Adrenal gland (tissue), 12 donors: ENCODE results near the gene CTLA4. TPM values are rescaled to one million over a fixed set of nuclear protein-coding genes. Genes with fewer than 3 reads are reported as not detected.

Experiments
- DNase-seq, 7 donors: peaks; one replicate each; pipeline ENCODE4 v3.0.0-alpha.2; 2019 to 2020
- H3K27ac ChIP-seq, 5 donors: fragments of 200-600 bp; sonication (generic) in 4 of 5; 1 replicate in 3 of 5; 2 replicates in 2 of 5; pipeline versions ENCODE4 v1.5.1 to v1.8.0; 2016 to 2020; ENCODE audit warnings: mild to moderate bottlenecking in 1 of 5
- H3K27me3 ChIP-seq: fragments of 200-600 bp; 2 replicates; pipeline ENCODE4 v1.8.0; 2021
- H3K36me3 ChIP-seq, 2 donors: fragments of 200-600 bp; replicated peaks in 1 of 2; 1 replicate in 1 of 2; 2 replicates in 1 of 2; pipeline versions ENCODE4 v1.5.1 to v1.8.0; 2018 to 2022
- H3K4me1 ChIP-seq, 2 donors: fragments of 200-600 bp; replicated peaks in 1 of 2; 1 replicate in 1 of 2; 2 replicates in 1 of 2; pipeline versions ENCODE4 v1.5.1 to v1.8.0; 2018 to 2021
- H3K4me3 ChIP-seq, 4 donors: fragments of 200-600 bp; sonication (generic) in 3 of 4; one replicate each; pipeline ENCODE4 v1.5.1; 2016 to 2018
- H3K9me3 ChIP-seq, 3 donors: fragments of 200-600 bp; sonication (generic) in 1 of 3; replicated peaks in 1 of 3; 1 replicate in 2 of 3; 2 replicates in 1 of 3; pipeline versions ENCODE4 v1.5.1 to v1.8.0; 2016 to 2021
- CTCF ChIP-seq, 6 experiments: fragments of 450-650 bp in 4 of 6; fragments of 200-600 bp in 2 of 6; sonication (generic) in 1 of 6; IDR thresholded peaks; 1 replicate in 5 of 6; 2 replicates in 1 of 6; pipeline versions ENCODE4 v1.5.1 to v1.8.0; 2016 to 2021; ENCODE audit warnings: antibody characterized with exemption in 6 of 6, mild to moderate bottlenecking in 2 of 6, moderate library complexity in 1 of 6
- POLR2A ChIP-seq, 2 donors: fragments of 450-650 bp; IDR thresholded peaks; one replicate each; pipeline ENCODE4 v1.6.1; 2017; ENCODE audit warnings: antibody characterized with exemption in 2 of 2, mild to moderate bottlenecking in 2 of 2, moderate library complexity in 1 of 2
- WGBS, 4 donors: extraction: QIAGEN DNeasy Blood & Tissue Kit in 2 of 4; methylation state at CpG; one replicate each; pipeline versions ENCODE4 v1.1.5 to v1.1.7; 2013 to 2017; 5-methylcytosine and 5-hydroxymethylcytosine counted together
- intact Hi-C, 2 donors: fragments of 100-400 bp; cut with DNase I; formaldehyde crosslinking; loops; one replicate each; pipeline versions ENCODE4 v1.14.1 to v1.15.0; 2022 to 2023
- polyA plus RNA-seq, 3 donors: library from polyadenylated mRNA; stranded (reverse); fragments of 200-250 nt in 2 of 3; fragments of 350-450 nt in 1 of 3; fragmentation: Illumina TruSeq in 1 of 3; extraction: RNeasy Lipid Tissue Mini Kit (QIAGEN cat#74804) in 1 of 3; gene quantifications; one replicate each; pipeline ENCODE4 v1.2.3, GENCODE V29; 2013 to 2014
- total RNA-seq, 9 donors: library from RNA; depleted of rRNA in 4 of 9; stranded (reverse); fragments of >200 nt in 4 of 9; fragments of 120-200 nt in 1 of 9; fragmentation: NEBNext Ultra II Directional in 1 of 9; extraction: Animal tissue kit (Norgen Biotek cat#: 25700) in 1 of 9; gene quantifications; one replicate each; pipeline versions ENCODE4 v1.1.0 to v1.2.4, GENCODE V29; 2013 to 2023
- donor health status: healthy with polysubstance abuse.
- donor health status: Bipolar disorder and iron deficiency.
- donor health status: DM: yes; HTN: yes; CAD: no.
- donor health status: DM: no; HTN: no; CAD: no.
- donor health status: DM: no; HTN: no; CAD: no.
- donor health status: DM: yes; HTN: yes; CAD: no.

CTLA4 gene
- total and polyA plus RNA-seq, 12 donors, result 0.03 to 0.50 (median 0.10) TPM; not detected in 8

DNA sequence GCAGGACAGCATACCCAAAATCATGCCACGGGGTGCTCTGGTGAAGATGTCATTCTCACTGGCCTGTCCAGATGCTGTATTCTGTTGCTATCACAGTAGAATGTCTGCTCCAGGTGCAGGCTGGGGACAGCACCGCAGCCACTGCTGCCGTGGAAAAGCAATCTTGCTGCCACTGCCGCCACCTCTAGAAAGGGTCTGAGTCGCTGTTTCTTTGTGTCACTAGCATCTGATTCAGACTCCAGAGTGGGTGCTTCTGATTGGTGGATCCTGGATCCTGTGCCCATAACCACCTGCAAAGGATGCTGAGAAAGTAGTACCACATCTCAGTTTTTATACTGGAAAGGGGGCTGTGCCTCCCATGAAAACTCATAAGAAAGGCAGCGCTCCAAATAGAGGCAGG lies 45.3 kb upstream of the CTLA4 start:
- intact Hi-C loops, result no loop called here
- Histone ChIP-seq H3K27ac (no peak overlapping the region), H3K27me3 (no peaks in the 10 kb centered on the region), H3K36me3 (no peaks in the 10 kb centered on the region), H3K4me1 (no peaks in the 10 kb centered on the region), H3K9me3 (no peaks in the 10 kb centered on the region), H3K4me3 (no peak overlapping the region)
- no peak for DNase-seq
- 81 to 95% (median 85%) methylated on average over 6 of the region's 6 CpGs for WGBS, 4 donors
- TF ChIP-seq POLR2A (IDR thresholded peaks at IDR 0.05), result no peak
- TF ChIP-seq CTCF (IDR thresholded peaks at IDR 0.05), result no peak

GRCh38 chr2:203823173-203823572 lies 44.4 kb upstream of the CTLA4 start:
- H3K4me1 ChIP-seq, result no peaks in the 10 kb centered on the region
- 75 to 80% (median 78%) methylated on average over 3 of the region's 3 CpGs for WGBS, 4 donors
- no peak for DNase-seq
- intact Hi-C loops, result no loop called here
- no peaks in the 10 kb centered on the region for H3K9me3 ChIP-seq
- H3K4me3 ChIP-seq, result no peak overlapping the region
- H3K36me3 ChIP-seq, result no peaks in the 10 kb centered on the region
- no peak overlapping the region for H3K27ac ChIP-seq
- no peak for TF ChIP-seq POLR2A (IDR thresholded peaks at IDR 0.05)
- TF ChIP-seq CTCF (IDR thresholded peaks at IDR 0.05), result no peak
- no peaks in the 10 kb centered on the region for H3K27me3 ChIP-seq

GRCh38 chr2:203824057-203824456 lies 43.5 kb upstream of the CTLA4 start:
- Histone ChIP-seq H3K36me3 (no peaks in the 10 kb centered on the region), H3K4me3 (no peak overlapping the region), H3K9me3 (no peaks in the 10 kb centered on the region), H3K27me3 (no peaks in the 10 kb centered on the region), H3K27ac (no peak overlapping the region), H3K4me1 (no peaks in the 10 kb centered on the region)
- intact Hi-C loops, result no loop called here
- TF ChIP-seq CTCF (IDR thresholded peaks at IDR 0.05), result no peak
- TF ChIP-seq POLR2A (IDR thresholded peaks at IDR 0.05), result no peak
- DNase-seq, result no peak
- WGBS, 4 donors, result 78 to 87% (median 81%) methylated on average over 4 of the region's 4 CpGs

GRCh38 chr2:203824603-203825002 lies 43.0 kb upstream of the CTLA4 start:
- TF ChIP-seq POLR2A (IDR thresholded peaks at IDR 0.05) (no peak), CTCF (IDR thresholded peaks at IDR 0.05) (no peak)
- H3K9me3 ChIP-seq, result no peaks in the 10 kb centered on the region
- no peaks in the 10 kb centered on the region for H3K36me3 ChIP-seq
- H3K27ac ChIP-seq, result no peak overlapping the region
- intact Hi-C loops, result no loop called here
- WGBS, 4 donors, result 79 to 89% (median 84%) methylated on average over 3 of the region's 3 CpGs
- no peaks in the 10 kb centered on the region for H3K4me1 ChIP-seq
- H3K4me3 ChIP-seq, result no peak overlapping the region
- DNase-seq, result no peak
- no peaks in the 10 kb centered on the region for H3K27me3 ChIP-seq
